ENCODE results near the gene VAV3. TPM values are rescaled to one million over a fixed set of nuclear protein-coding genes. Genes with fewer than 3 reads are reported as not detected.
A peak's percentile ranks its signal among the peaks of the same experiment; 100 is the strongest.

The VAV3 gene
- polyA plus RNA-seq, 1 experiment, result not detected

- CTCF ChIA-PET, result interaction anchor here (0.6 to 6.3 kb wide), 19 partner anchors 8 to 473 kb away, joined by 3 to 57 read pairs (median 3); partner anchors contain the start of gene PRMT6
- POLR2A ChIA-PET, result no interaction called here
Observed at GRCh38 chr1:107529511-107530149, 435.4 kb downstream of the VAV3 start.

GRCh38 chr1:107526524-107527198 lies 438.3 kb downstream of the VAV3 start:
- ChIA-PET POLR2A (no interaction called here), CTCF (interaction anchor here (0.6 to 6.3 kb wide), 3 partner anchors 9 to 251 kb away, joined by 3 to 57 read pairs (median 3); no protein-coding TSS in a partner anchor)
- no peak for TF ChIP-seq CTCF (IDR thresholded peaks at IDR 0.05; ENCODE audit: insufficient read depth, low read depth, low read length)

More at GRCh38 chr1:107529511-107530149, 435.4 kb downstream of the VAV3 start:
- DNase-seq (ENCODE audit: low read depth), result no peak
- Histone ChIP-seq H3K4me3 (ENCODE audit: low read depth, low read length) (no peak overlapping the region), H3K36me3 (ENCODE audit: control insufficient read depth, insufficient read depth, low read length) (no peaks in the 10 kb centered on the region), H3K27me3 (ENCODE audit: control insufficient read depth, insufficient read depth, low read length) (no peaks in the 10 kb centered on the region)
- peak; percentile 81 for TF ChIP-seq CTCF (IDR thresholded peaks at IDR 0.05; ENCODE audit: insufficient read depth, low read depth, low read length)

GRCh38 chr1:107525961-107526360 lies 439.0 kb downstream of the VAV3 start:
- Histone ChIP-seq H3K36me3 (ENCODE audit: control insufficient read depth, insufficient read depth, low read length) (no peaks in the 10 kb centered on the region), H3K27me3 (ENCODE audit: control insufficient read depth, insufficient read depth, low read length) (no peaks in the 10 kb centered on the region), H3K4me3 (ENCODE audit: low read depth, low read length) (no peak overlapping the region)
- ChIA-PET POLR2A (no interaction called here), CTCF (interaction anchor here (0.6 to 1.5 kb wide), 3 partner anchors 10 to 249 kb away, joined by 3 read pairs; no protein-coding TSS in a partner anchor)
- TF ChIP-seq CTCF (IDR thresholded peaks at IDR 0.05; ENCODE audit: insufficient read depth, low read depth, low read length), result no peak
- DNase-seq (ENCODE audit: low read depth), result no peak

More at GRCh38 chr1:107526524-107527198, 438.3 kb downstream of the VAV3 start:
- Histone ChIP-seq H3K4me3 (ENCODE audit: low read depth, low read length) (no peak overlapping the region), H3K36me3 (ENCODE audit: control insufficient read depth, insufficient read depth, low read length) (no peaks in the 10 kb centered on the region), H3K27me3 (ENCODE audit: control insufficient read depth, insufficient read depth, low read length) (no peaks in the 10 kb centered on the region)
- no peak for DNase-seq (ENCODE audit: low read depth)

GRCh38 chr1:107525145-107525544 lies 439.8 kb downstream of the VAV3 start:
- no peak for TF ChIP-seq CTCF (IDR thresholded peaks at IDR 0.05; ENCODE audit: insufficient read depth, low read depth, low read length)
- Histone ChIP-seq H3K36me3 (ENCODE audit: control insufficient read depth, insufficient read depth, low read length) (no peaks in the 10 kb centered on the region), H3K4me3 (ENCODE audit: low read depth, low read length) (no peak overlapping the region), H3K27me3 (ENCODE audit: control insufficient read depth, insufficient read depth, low read length) (no peaks in the 10 kb centered on the region)
- ChIA-PET POLR2A (no interaction called here), CTCF (interaction anchor here (0.5 to 0.9 kb wide), 2 partner anchors 90 to 247 kb away, joined by 3 read pairs; no protein-coding TSS in a partner anchor)
- DNase-seq (ENCODE audit: low read depth), result no peak

GRCh38 chr1:107524301-107524700 lies 440.7 kb downstream of the VAV3 start:
- DNase-seq (ENCODE audit: low read depth), result no peak
- no peak overlapping the region for H3K4me3 ChIP-seq (ENCODE audit: low read depth, low read length)
- CTCF ChIA-PET, result no interaction called here
- no peaks in the 10 kb centered on the region for H3K27me3 ChIP-seq (ENCODE audit: control insufficient read depth, insufficient read depth, low read length)
- no peak for TF ChIP-seq CTCF (IDR thresholded peaks at IDR 0.05; ENCODE audit: insufficient read depth, low read depth, low read length)
- H3K36me3 ChIP-seq (ENCODE audit: control insufficient read depth, insufficient read depth, low read length), result no peaks in the 10 kb centered on the region
- POLR2A ChIA-PET, result no interaction called here

All from BJ (cell line).